Fibroblast of villous mesenchyme (primary cell): Measurements from ENCODE around the gene ANKRD37. TPM values are rescaled to one million over a fixed set of nuclear protein-coding genes. Genes with fewer than 3 reads are reported as not detected.

Experiments
- DNase-seq: peaks from one replicate; pipeline ENCODE4 v3.0.0-alpha.2; 2010; ENCODE audit warnings: low read depth
- H3K4me3 ChIP-seq: 2 replicates; pipeline ENCODE4 v1.5.1; 2011; ENCODE audit warnings: low read depth, mild to moderate bottlenecking, low read length
- total RNA-seq: library from RNA; depleted of rRNA; stranded (reverse); fragments of >200 nt; gene quantifications from 2 replicates; pipeline ENCODE4 v1.2.3, GENCODE V29; 2012
- TF ChIP-seq, protein P1 (sequence below): IDR thresholded peaks from 2 replicates; pipeline ENCODE4 v1.5.1; 2012; ENCODE audit warnings: low read depth, mild to moderate bottlenecking, low read length; ENCODE audit not compliant: insufficient read depth

Gene ANKRD37
- total RNA-seq, 1 donor: 3.0 TPM

DNA sequence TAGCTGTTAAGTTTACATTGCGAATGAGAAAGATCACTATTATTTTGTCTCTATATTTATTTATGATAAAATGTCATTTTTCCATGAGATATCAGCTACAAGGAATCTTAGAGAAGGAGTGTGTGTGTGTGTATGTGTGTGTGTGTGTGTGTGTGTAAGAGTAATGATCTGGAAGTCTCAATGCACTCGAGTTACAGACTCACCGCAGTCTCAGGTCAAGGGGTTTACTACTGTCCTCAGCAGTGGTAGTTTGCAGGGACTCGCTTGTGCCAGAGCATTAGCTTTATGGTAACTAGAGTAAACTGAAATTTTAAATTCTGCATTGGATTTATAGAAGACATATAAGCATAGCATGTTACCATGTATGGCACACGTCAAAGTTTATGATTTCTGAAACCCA, 31.8 kb upstream of the ANKRD37 start:
- TF ChIP-seq, protein P1, sequence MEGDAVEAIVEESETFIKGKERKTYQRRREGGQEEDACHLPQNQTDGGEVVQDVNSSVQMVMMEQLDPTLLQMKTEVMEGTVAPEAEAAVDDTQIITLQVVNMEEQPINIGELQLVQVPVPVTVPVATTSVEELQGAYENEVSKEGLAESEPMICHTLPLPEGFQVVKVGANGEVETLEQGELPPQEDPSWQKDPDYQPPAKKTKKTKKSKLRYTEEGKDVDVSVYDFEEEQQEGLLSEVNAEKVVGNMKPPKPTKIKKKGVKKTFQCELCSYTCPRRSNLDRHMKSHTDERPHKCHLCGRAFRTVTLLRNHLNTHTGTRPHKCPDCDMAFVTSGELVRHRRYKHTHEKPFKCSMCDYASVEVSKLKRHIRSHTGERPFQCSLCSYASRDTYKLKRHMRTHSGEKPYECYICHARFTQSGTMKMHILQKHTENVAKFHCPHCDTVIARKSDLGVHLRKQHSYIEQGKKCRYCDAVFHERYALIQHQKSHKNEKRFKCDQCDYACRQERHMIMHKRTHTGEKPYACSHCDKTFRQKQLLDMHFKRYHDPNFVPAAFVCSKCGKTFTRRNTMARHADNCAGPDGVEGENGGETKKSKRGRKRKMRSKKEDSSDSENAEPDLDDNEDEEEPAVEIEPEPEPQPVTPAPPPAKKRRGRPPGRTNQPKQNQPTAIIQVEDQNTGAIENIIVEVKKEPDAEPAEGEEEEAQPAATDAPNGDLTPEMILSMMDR: no peak
- H3K4me3 ChIP-seq: no peak overlapping the region
- DNase-seq: no peak

DNA sequence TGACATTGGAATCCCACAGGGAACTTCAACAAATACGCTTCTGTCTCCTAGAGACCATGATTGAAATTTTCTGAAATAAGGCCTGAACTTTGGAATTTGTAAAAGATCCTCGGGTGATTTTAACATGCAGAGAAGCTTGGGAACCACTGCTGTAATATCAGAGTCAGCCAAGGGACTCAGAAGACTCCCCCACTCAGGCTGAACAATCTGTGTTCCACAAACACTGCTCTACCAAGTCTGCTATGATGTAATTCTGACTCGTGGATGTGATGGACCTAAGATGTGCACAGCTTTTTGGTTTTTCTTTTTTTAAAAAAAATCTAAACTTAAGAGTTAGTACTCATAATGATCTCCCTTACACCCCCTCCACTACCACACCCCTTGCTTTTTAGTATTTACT, 26.9 kb upstream of the ANKRD37 start:
- no peak overlapping the region for H3K4me3 ChIP-seq
- DNase-seq: no peak
- TF ChIP-seq, protein P1: no peak

DNA sequence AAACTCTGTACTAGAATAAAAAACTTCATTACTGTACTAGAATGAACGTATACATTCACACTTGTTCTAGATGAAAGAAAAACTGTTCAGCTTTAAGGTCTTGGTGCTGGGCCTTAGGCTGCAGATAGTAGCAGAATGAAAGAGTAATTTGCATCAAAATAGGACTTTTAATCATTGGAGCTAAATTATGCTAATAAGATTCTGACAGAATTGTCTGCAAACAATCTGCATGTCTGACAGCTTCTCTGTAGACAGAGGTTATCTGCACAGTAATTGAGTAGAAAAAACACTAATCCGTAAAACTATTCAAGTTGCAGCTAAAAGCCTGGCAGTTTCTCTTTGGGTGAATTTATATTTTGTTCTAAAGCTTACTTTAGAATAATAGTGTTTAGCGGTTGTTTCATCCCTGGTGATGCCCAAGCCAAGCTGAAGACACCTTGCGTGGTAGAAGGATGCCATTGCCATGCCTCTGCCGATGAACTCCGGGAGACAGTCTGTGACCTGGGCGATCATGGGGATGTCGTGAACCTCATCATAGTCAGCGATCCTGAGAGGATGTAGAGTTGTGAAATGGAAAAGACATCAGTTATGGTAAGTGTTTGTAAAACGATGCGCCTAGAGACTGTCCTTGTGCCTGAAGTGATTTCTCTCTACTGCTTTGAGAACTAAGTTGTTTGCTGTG, 26.2 kb upstream of the ANKRD37 start:
- no peak for DNase-seq
- no peak overlapping the region for H3K4me3 ChIP-seq
- TF ChIP-seq, protein P1: no peak

DNA sequence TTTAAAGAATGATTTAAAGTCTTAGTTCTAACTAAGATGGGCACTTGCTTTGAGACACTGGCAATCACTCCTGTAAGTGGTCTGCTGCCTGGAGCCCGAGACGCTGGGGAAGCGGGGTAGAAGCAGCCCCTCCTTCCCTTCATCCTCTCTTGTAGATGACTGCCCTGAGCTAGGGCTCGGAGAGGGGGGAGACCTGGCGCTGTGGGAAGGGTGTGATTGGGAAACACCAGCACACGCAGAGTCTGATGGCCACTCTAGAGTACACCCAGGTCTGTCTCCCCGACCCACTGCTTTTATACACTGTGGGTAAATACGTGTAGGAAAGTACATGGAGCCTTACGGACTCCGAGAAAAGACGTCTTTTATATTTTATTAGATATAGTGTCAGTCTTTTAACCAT, 24.9 kb upstream of the ANKRD37 start:
- no peak for DNase-seq
- H3K4me3 ChIP-seq: no peak overlapping the region
- TF ChIP-seq, protein P1: no peak

DNA sequence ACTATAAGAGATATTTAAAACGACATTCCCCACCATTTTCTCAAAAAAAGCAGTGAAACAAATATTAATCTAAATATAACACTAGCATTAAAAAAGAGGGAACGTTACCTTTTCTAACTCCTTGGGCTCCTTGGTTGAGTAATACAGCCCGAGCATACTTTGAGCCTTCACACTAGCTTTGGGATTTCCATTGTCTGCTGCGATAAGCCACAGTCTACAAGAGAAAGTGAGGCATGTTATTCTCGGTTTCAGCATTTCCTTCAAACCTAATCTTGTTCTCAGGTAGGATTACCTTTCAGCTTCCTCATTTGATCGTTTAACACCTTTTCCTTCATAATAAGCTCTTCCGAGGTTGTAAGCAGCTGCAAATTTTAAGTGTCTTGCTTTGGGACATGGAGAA, 22.6 kb upstream of the ANKRD37 start:
- TF ChIP-seq, protein P1: no peak
- H3K4me3 ChIP-seq: no peak overlapping the region
- no peak for DNase-seq

DNA sequence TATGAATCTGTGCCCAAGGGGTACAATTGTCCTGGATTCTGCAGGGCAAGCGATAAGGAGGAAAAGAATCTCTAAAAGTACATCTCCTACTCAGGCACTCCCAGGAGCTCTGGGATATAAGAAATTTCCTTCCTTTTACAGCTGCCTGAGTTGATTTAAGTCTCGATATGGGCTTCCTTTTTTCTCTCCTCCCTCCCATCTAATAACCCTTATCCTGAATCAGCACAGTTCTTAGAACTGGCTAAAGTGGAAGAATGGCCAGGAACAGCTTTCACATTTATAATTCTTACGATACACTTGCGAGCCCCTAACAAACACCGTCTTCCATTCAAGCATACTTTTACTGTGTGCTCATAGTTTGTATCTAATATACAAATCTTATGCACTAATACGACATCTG, 22.1 kb upstream of the ANKRD37 start:
- DNase-seq: no peak
- TF ChIP-seq, protein P1: no peak
- no peak overlapping the region for H3K4me3 ChIP-seq

DNA sequence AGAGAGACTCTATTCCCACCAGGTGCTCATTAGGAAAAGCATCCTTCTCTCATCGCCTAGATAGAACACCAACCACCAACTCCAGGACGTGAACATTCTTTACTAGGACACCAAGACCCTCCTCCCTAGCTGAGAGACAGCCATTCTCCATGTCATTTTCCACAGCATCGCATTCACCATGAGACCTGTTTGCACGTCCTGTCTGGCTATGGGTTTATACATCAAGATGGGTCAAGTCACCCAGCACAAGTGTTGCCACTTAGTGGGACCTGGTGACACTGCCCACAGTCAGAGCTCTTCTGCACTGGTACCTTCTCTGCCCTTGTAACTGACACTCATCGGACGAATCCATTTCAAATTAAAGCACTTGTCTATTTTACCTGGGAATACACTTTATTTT, 18.4 kb upstream of the ANKRD37 start:
- DNase-seq: no peak
- H3K4me3 ChIP-seq: no peak overlapping the region
- TF ChIP-seq, protein P1: no peak
